HEK293T (cell line): ENCODE measurements around the gene HEG1.

Source experiments
- ELF4 ChIP-seq: fragments of 450-650 bp; IDR thresholded peaks from 2 replicates; pipeline ENCODE4 v1.6.1; 2017; ENCODE audit warnings: antibody characterized with exemption
- FOXM1 ChIP-seq: fragments of 450-650 bp; IDR thresholded peaks from 2 replicates; pipeline ENCODE4 v1.6.1; 2017; ENCODE audit warnings: mild to moderate bottlenecking, borderline replicate concordance
- HDGF ChIP-seq: fragments of 450-650 bp; IDR thresholded peaks from 2 replicates; pipeline ENCODE4 v1.6.1; 2017; ENCODE audit warnings: antibody characterized with exemption, borderline replicate concordance
- NFRKB ChIP-seq: fragments of 450-650 bp; IDR thresholded peaks from 2 replicates; pipeline ENCODE4 v1.6.1; 2016; ENCODE audit warnings: mild to moderate bottlenecking, moderate library complexity
- ZNF384 ChIP-seq: fragments of 450-650 bp; IDR thresholded peaks from 2 replicates; pipeline ENCODE4 v1.6.1; 2016

GRCh38 chr3:124918524-124918923, 137.3 kb downstream of the HEG1 start:
- TF ChIP-seq ZNF384 (no peak), HDGF (no peak), FOXM1 (no peak), NFRKB (no peak), ELF4 (no peak)
